ENCODE data around the gene PDE11A. TPM values are rescaled to one million over a fixed set of nuclear protein-coding genes. Genes with fewer than 3 reads are reported as not detected.

The PDE11A gene
- total and polyA plus RNA-seq, 8 donors = 0.28 to 5.0 (median 1.7) TPM

- intact Hi-C loops (cut with DNase I) = no loop called here
- H3K27me3 ChIP-seq = no peaks in the 10 kb centered on the region
- ATAC-seq = no peak
- H3K4me1 ChIP-seq = no peaks in the 10 kb centered on the region
- no peak for DNase-seq
- H3K36me3 ChIP-seq = no peaks in the 10 kb centered on the region
- H3K9me3 ChIP-seq = no peaks in the 10 kb centered on the region
- no peak overlapping the region for H3K27ac ChIP-seq
- no peak for FAIRE-seq
- TF ChIP-seq, protein P1, sequence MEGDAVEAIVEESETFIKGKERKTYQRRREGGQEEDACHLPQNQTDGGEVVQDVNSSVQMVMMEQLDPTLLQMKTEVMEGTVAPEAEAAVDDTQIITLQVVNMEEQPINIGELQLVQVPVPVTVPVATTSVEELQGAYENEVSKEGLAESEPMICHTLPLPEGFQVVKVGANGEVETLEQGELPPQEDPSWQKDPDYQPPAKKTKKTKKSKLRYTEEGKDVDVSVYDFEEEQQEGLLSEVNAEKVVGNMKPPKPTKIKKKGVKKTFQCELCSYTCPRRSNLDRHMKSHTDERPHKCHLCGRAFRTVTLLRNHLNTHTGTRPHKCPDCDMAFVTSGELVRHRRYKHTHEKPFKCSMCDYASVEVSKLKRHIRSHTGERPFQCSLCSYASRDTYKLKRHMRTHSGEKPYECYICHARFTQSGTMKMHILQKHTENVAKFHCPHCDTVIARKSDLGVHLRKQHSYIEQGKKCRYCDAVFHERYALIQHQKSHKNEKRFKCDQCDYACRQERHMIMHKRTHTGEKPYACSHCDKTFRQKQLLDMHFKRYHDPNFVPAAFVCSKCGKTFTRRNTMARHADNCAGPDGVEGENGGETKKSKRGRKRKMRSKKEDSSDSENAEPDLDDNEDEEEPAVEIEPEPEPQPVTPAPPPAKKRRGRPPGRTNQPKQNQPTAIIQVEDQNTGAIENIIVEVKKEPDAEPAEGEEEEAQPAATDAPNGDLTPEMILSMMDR (IDR thresholded peaks at IDR 0.05) = no peak
- H3K4me3 ChIP-seq = no peak overlapping the region
- 67 to 80% methylated on average over 1 of the region's 1 CpG for WGBS, 2 donors
Observed at GRCh38 chr2:177784745-177785067, 287.9 kb downstream of the PDE11A start.

DNA sequence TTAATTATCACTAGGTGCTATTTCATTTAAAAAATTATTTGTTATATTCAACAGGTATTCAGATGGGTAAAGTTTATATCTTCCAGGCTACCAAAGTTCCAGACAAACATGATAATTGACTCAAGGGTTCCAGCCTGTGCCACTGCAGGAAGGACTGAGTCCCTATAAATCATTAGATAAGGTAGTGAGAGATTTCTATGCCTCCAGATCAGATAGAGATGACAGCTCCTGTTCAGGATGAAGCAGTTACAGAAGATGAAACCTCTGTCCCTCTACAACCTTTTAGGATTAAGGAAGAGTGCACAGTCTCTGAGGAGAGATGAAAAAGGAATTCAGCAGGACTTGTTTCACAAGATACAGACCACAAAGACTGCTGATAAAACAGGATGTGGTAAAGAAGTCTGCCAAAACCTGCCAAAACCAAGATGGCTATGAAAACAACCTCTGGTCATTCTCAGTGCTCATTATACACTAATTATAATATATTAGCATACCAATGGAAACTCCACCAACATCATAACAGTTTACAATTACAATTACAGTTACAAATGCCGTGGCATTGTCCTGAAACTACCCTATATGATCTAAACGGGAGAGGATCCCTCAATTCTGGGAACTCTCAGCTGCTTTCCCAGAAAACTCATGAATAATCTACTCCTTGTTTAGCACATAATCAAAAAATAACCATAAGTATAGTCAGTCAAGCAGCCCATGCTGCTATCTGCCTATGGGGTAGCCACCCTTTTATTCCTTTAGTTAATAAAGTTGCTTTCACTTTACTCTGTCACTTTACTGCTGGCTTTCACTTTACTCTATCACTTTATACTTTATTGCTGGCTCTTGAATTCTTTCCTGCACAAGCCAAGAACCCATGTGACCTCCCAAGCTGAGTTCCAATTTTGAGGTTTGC lies 288.5 kb downstream of the PDE11A start:
- no peaks in the 10 kb centered on the region for H3K4me1 ChIP-seq
- no peak for DNase-seq
- TF ChIP-seq, protein P1 (IDR thresholded peaks at IDR 0.05) = no peak
- H3K4me3 ChIP-seq = no peak overlapping the region
- H3K9me3 ChIP-seq = no peaks in the 10 kb centered on the region
- H3K27ac ChIP-seq = peak overlapping the region in 1 of 4 donors; percentile 14
- intact Hi-C loops (cut with DNase I) = no loop called here
- peak in 3 of 4 donors; percentile 40 to 81 (median 64) for ATAC-seq
- WGBS, 2 donors = 72 to 79% methylated on average over 2 of the region's 2 CpGs
- H3K36me3 ChIP-seq = no peaks in the 10 kb centered on the region
- peak; percentile 13 for FAIRE-seq
- H3K27me3 ChIP-seq = no peaks in the 10 kb centered on the region

- TF ChIP-seq, protein P1 (IDR thresholded peaks at IDR 0.05) = no peak
- Histone ChIP-seq H3K27ac (no peak overlapping the region), H3K9me3 (no peaks in the 10 kb centered on the region), H3K4me1 (no peaks in the 10 kb centered on the region), H3K27me3 (no peaks in the 10 kb centered on the region), H3K4me3 (no peak overlapping the region), H3K36me3 (no peaks in the 10 kb centered on the region)
- FAIRE-seq (no peak), ATAC-seq (no peak), DNase-seq (no peak)
- intact Hi-C loops (cut with DNase I) = no loop called here
Observed at GRCh38 chr2:177783091-177783490, 289.5 kb downstream of the PDE11A start.

DNA sequence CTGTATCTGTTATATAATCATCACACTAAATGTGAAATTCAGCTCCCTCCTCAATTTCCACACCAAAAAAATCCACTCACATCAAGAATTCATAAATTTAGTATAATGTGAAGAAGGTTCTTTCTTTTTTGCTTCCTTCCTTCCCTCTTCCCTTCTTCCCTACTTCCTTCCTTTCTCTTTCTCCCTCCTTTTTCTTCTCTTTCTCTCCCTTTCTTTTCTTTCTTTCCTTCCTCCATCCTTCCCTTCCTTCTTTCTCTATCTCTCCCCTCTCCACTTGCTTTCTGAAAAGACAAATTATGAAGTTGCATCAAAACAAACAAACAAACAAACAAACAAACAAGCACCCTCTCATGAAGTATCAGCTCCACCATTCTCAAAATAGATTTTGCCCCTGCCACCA lies 290.0 kb downstream of the PDE11A start:
- no peak for ATAC-seq
- intact Hi-C loops (cut with DNase I) = no loop called here
- H3K4me3 ChIP-seq = no peak overlapping the region
- H3K4me1 ChIP-seq = no peaks in the 10 kb centered on the region
- H3K36me3 ChIP-seq = no peaks in the 10 kb centered on the region
- no peak for FAIRE-seq
- H3K9me3 ChIP-seq = no peaks in the 10 kb centered on the region
- no peak for DNase-seq
- H3K27me3 ChIP-seq = no peaks in the 10 kb centered on the region
- H3K27ac ChIP-seq = no peak overlapping the region
- TF ChIP-seq, protein P1 (IDR thresholded peaks at IDR 0.05) = no peak

- Histone ChIP-seq H3K36me3 (no peaks in the 10 kb centered on the region), H3K27ac (no peak overlapping the region), H3K27me3 (no peaks in the 10 kb centered on the region), H3K4me3 (no peak overlapping the region), H3K9me3 (no peaks in the 10 kb centered on the region), H3K4me1 (no peaks in the 10 kb centered on the region)
- WGBS, 2 donors = 88 to 91% methylated on average over 5 of the region's 5 CpGs
- no peak for ATAC-seq
- FAIRE-seq = no peak
- no peak for DNase-seq
- TF ChIP-seq, protein P1 (IDR thresholded peaks at IDR 0.05) = no peak
- intact Hi-C loops (cut with DNase I) = no loop called here
Observed at GRCh38 chr2:177778472-177778871, 294.1 kb downstream of the PDE11A start.

Measured in pancreas (tissue), 10 donors.